H9 (cell line): ENCODE results near the gene TNFRSF4. TPM values are rescaled to one million over a fixed set of nuclear protein-coding genes. Genes with fewer than 3 reads are reported as not detected.

Experiments used
- DNase-seq: peaks from one replicate; pipeline ENCODE4 v3.0.0-alpha.2; 2017
- H2AFZ ChIP-seq: one replicate; pipeline ENCODE4 v1.6.1; 2013; ENCODE audit warnings: mild to moderate bottlenecking, low read length, control low read depth, moderate library complexity
- H2AK5ac ChIP-seq: 2 replicates; pipeline ENCODE4 v1.6.1; 2013; ENCODE audit warnings: low read length, control low read depth, mixed read lengths; ENCODE audit not compliant: insufficient read length
- H2BK120ac ChIP-seq: one replicate; pipeline ENCODE4 v1.6.1; 2013; ENCODE audit warnings: low read depth, mild to moderate bottlenecking, low read length, control low read depth, inconsistent platforms; ENCODE audit not compliant: poor library complexity, severe bottlenecking
- H2BK12ac ChIP-seq: 2 replicates; pipeline ENCODE4 v1.6.1; 2013; ENCODE audit warnings: low read length, control low read depth, mixed read lengths, low read depth; ENCODE audit not compliant: insufficient read length
- H2BK15ac ChIP-seq: 2 replicates; pipeline ENCODE4 v1.6.1; 2013; ENCODE audit warnings: low read depth, low read length, control low read depth
- H2BK20ac ChIP-seq: one replicate; pipeline ENCODE4 v1.6.1; 2013; ENCODE audit warnings: low read depth, mild to moderate bottlenecking, low read length, control low read depth, inconsistent platforms; ENCODE audit not compliant: poor library complexity, severe bottlenecking
- H2BK5ac ChIP-seq: 2 replicates; pipeline ENCODE4 v1.6.1; 2013; ENCODE audit warnings: low read length, control low read depth, mixed read lengths; ENCODE audit not compliant: insufficient read length
- H3K14ac ChIP-seq: 2 replicates; pipeline ENCODE4 v1.6.1; 2013; ENCODE audit warnings: low read length, control low read depth; ENCODE audit not compliant: insufficient read depth
- H3K18ac ChIP-seq: 2 replicates; pipeline ENCODE4 v1.6.1; 2013; ENCODE audit warnings: low read depth, mild to moderate bottlenecking, mixed read lengths, low read length, control low read depth; ENCODE audit not compliant: insufficient read length
- H3K23ac ChIP-seq: 2 replicates; pipeline ENCODE4 v1.6.1; 2013; ENCODE audit warnings: low read length, control low read depth, mixed read lengths, low read depth; ENCODE audit not compliant: insufficient read length
- H3K23me2 ChIP-seq: 2 replicates; pipeline ENCODE4 v1.6.1; 2013; ENCODE audit warnings: low read depth, mild to moderate bottlenecking, mixed read lengths, low read length, control low read depth; ENCODE audit not compliant: insufficient read length, poor library complexity, severe bottlenecking
- H3K27ac ChIP-seq: 2 replicates; pipeline ENCODE4 v1.5.1; 2013; ENCODE audit warnings: low read length, control low read depth, mixed read lengths, low read depth; ENCODE audit not compliant: insufficient read length
- H3K27me3 ChIP-seq: 2 replicates; pipeline ENCODE4 v1.6.1; 2013; ENCODE audit warnings: low read length, control low read depth, inconsistent platforms; ENCODE audit not compliant: insufficient read depth
- H3K4ac ChIP-seq: 2 replicates; pipeline ENCODE4 v1.6.1; 2013; ENCODE audit warnings: low read depth, mild to moderate bottlenecking, control low read depth, inconsistent platforms, low read length, moderate library complexity
- H3K4me1 ChIP-seq: 2 replicates; pipeline ENCODE4 v1.6.1; 2013; ENCODE audit warnings: low read length, control low read depth, inconsistent platforms; ENCODE audit not compliant: insufficient read depth
- H3K4me2 ChIP-seq: 2 replicates; pipeline ENCODE4 v1.6.1; 2013; ENCODE audit warnings: low read length, control low read depth, mixed read lengths; ENCODE audit not compliant: insufficient read length, insufficient read depth
- H3K56ac ChIP-seq: 2 replicates; pipeline ENCODE4 v1.6.1; 2013; ENCODE audit warnings: low read depth, mild to moderate bottlenecking, mixed read lengths, low read length, control low read depth; ENCODE audit not compliant: insufficient read length
- H3K79me1 ChIP-seq: 2 replicates; pipeline ENCODE4 v1.6.1; 2013; ENCODE audit warnings: low read depth, mild to moderate bottlenecking, moderate library complexity, low read length, control low read depth, inconsistent platforms; ENCODE audit not compliant: insufficient read depth, poor library complexity, severe bottlenecking
- H3K79me2 ChIP-seq: 2 replicates; pipeline ENCODE4 v1.6.1; 2013; ENCODE audit warnings: low read length, control low read depth, inconsistent platforms; ENCODE audit not compliant: insufficient read depth
- H3K9ac ChIP-seq: 2 replicates; pipeline ENCODE4 v1.6.1; 2013; ENCODE audit warnings: low read length, control low read depth, mixed read lengths; ENCODE audit not compliant: insufficient read length; ENCODE audit errors: extremely low read depth
- H3K9me3 ChIP-seq: one replicate; pipeline ENCODE4 v1.6.1; 2013; ENCODE audit warnings: low read depth, low read length, inconsistent platforms; ENCODE audit not compliant: control insufficient read depth
- H3T11ph ChIP-seq: one replicate; pipeline ENCODE4 v1.6.1; 2013; ENCODE audit warnings: mild to moderate bottlenecking, low read length, control low read depth, inconsistent platforms
- H4K20me1 ChIP-seq: one replicate; pipeline ENCODE4 v1.6.1; 2013; ENCODE audit not compliant: control insufficient read depth, insufficient read length, insufficient read depth
- H4K5ac ChIP-seq: 2 replicates; pipeline ENCODE4 v1.6.1; 2013; ENCODE audit warnings: low read depth, mild to moderate bottlenecking, mixed read lengths, low read length, control low read depth; ENCODE audit not compliant: insufficient read length
- H4K8ac ChIP-seq: replicated peaks from 2 replicates; pipeline ENCODE4 v1.6.1; 2013; ENCODE audit warnings: low read length, control low read depth, mixed read lengths, low read depth; ENCODE audit not compliant: insufficient read length
- H4K91ac ChIP-seq: 2 replicates; pipeline ENCODE4 v1.6.1; 2013; ENCODE audit warnings: low read depth, mild to moderate bottlenecking, moderate library complexity, mixed read lengths, low read length, control low read depth; ENCODE audit not compliant: insufficient read length
- H3K27ac Mint-ChIP-seq, 3 experiments: 2 replicates in 2 of 3; 3 replicates in 1 of 3; pipeline ENCODE4 v1.8.0; 2020 to 2021; ENCODE audit warnings: mixed read lengths in 3 of 3, mild to moderate bottlenecking in 1 of 3, moderate library complexity in 1 of 3
- H3K27me3 Mint-ChIP-seq: 2 replicates; pipeline ENCODE4 v1.8.0; 2021; ENCODE audit warnings: low read depth, mild to moderate bottlenecking, moderate library complexity, mixed read lengths
- H3K36me3 Mint-ChIP-seq, 3 experiments: 2 replicates in 2 of 3; 3 replicates in 1 of 3; pipeline ENCODE4 v1.8.0; 2020 to 2021; ENCODE audit warnings: low read depth in 3 of 3, mixed read lengths in 3 of 3; ENCODE audit not compliant: insufficient read depth in 1 of 3
- H3K4me1 Mint-ChIP-seq, 2 experiments: 2 replicates each; pipeline ENCODE4 v1.8.0; 2020; ENCODE audit warnings: mixed read lengths in 2 of 2
- H3K4me3 Mint-ChIP-seq, 2 experiments: 2 replicates in 1 of 2; 3 replicates in 1 of 2; pipeline ENCODE4 v1.8.0; 2020 to 2021; ENCODE audit warnings: mild to moderate bottlenecking in 2 of 2, mixed read lengths in 2 of 2, moderate library complexity in 1 of 2
- H3K9me3 Mint-ChIP-seq, 2 experiments: 2 replicates in 1 of 2; 3 replicates in 1 of 2; pipeline ENCODE4 v1.8.0; 2020; ENCODE audit warnings: mild to moderate bottlenecking in 2 of 2, mixed read lengths in 2 of 2, moderate library complexity in 1 of 2
- WGBS: extraction: QIAGEN DNeasy Blood & Tissue Kit; methylation state at CpG from one replicate; pipeline ENCODE4 v1.1.7; 2013; ENCODE audit warnings: missing lambda C conversion rate, low lambda C conversion rate, mixed read lengths; ENCODE audit not compliant: insufficient read length; ENCODE audit errors: extremely low coverage; 5-methylcytosine and 5-hydroxymethylcytosine counted together
- total RNA-seq: library from RNA; stranded (reverse); gene quantifications from 2 replicates; pipeline ENCODE4 v1.2.1, GENCODE V29; 2021
- TF ChIP-seq, protein P1 (sequence below): fragments of 200-600 bp; sonication (generic); conservative IDR thresholded peaks from 3 replicates; pipeline ENCODE4 v1.8.0; 2021; ENCODE audit warnings: antibody characterized with exemption, mild to moderate bottlenecking

The TNFRSF4 gene
- total RNA-seq, 1 experiment from 2014 or later = 0.24 TPM

DNA sequence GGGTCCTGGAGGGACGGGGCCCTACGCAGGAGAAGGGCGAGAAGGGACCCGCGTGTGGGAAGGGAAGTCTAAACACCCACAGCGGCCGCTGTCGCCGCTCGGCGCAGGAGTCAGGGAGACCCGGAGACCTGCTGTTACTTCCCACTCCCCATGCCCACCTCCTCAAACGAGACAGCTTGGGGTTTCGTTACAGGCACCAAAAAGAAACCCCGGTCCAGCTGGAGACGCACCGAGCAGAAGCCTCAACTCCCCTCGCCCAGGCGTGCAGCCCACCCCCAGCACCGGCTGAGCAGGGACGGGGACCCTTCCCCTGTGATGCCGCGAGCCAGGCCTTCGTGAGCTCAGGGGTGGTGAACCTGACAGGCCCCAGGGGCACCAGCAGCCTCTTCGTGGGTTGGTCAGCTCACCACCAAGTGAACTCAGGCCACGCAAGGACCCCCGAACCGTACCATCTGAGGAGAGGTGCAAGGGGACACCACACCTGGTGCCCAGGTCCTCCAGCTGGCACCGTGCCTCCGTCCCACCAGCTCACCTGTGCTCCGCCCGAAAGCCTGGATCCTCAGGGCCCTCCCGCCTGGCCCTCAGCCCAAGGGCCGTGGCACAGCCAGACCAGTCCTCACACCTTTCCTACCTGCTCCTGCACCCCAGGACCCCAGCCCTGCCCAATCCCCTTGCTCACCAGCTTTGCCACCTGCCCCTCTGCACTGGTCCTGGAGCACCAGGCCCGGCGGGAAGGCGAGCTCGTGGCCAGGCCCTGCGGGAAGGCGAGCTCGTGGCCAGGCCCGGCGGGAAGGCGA, 12.8 kb upstream of the TNFRSF4 start:
- WGBS = no CpG with 5 or more reads among the region's 44 CpGs
- no peaks in the 10 kb centered on the region for H3K27me3 ChIP-seq
- no peak overlapping the region for H2BK12ac ChIP-seq
- no peak overlapping the region for H3K27ac Mint-ChIP-seq
- no peaks in the 10 kb centered on the region for H3K9me3 ChIP-seq
- no peak overlapping the region for H2BK15ac ChIP-seq
- H2BK20ac ChIP-seq = no peak overlapping the region
- no peak overlapping the region for H3K18ac ChIP-seq
- H3K79me2 ChIP-seq = peaks cover 2% of the 10 kb centered on the region; the same call in 1 of the 2 replicates
- H3K23me2 ChIP-seq = peaks cover 6% of the 10 kb centered on the region
- no peak overlapping the region for H3K14ac ChIP-seq
- peaks cover 7 to 8% of the 10 kb centered on the region in 2 experiments for H3K4me1 Mint-ChIP-seq
- H3K56ac ChIP-seq = no peak overlapping the region
- no peak overlapping the region for H3K27ac ChIP-seq
- H3K9me3 Mint-ChIP-seq = no peaks in the 10 kb centered on the region
- H3K4me1 ChIP-seq = no peaks in the 10 kb centered on the region
- H4K20me1 ChIP-seq = no peaks in the 10 kb centered on the region
- H3K4me2 ChIP-seq = no peak overlapping the region
- no peak overlapping the region for H3K9ac ChIP-seq
- no peak overlapping the region for H2AFZ ChIP-seq
- H4K8ac ChIP-seq = no peak overlapping the region
- H4K91ac ChIP-seq = no peak overlapping the region
- peaks cover 23 to 56% (median 48%) of the 10 kb centered on the region in 3 experiments for H3K36me3 Mint-ChIP-seq
- H3T11ph ChIP-seq = no peak overlapping the region
- H3K4me3 Mint-ChIP-seq = no peak overlapping the region
- H3K79me1 ChIP-seq = peaks cover 2% of the 10 kb centered on the region
- H3K27me3 Mint-ChIP-seq = no peaks in the 10 kb centered on the region
- no peak overlapping the region for H3K4ac ChIP-seq
- no peak overlapping the region for H2BK120ac ChIP-seq
- no peak overlapping the region for H2BK5ac ChIP-seq
- DNase-seq = no peak
- no peak overlapping the region for H4K5ac ChIP-seq
- TF ChIP-seq, protein P1, sequence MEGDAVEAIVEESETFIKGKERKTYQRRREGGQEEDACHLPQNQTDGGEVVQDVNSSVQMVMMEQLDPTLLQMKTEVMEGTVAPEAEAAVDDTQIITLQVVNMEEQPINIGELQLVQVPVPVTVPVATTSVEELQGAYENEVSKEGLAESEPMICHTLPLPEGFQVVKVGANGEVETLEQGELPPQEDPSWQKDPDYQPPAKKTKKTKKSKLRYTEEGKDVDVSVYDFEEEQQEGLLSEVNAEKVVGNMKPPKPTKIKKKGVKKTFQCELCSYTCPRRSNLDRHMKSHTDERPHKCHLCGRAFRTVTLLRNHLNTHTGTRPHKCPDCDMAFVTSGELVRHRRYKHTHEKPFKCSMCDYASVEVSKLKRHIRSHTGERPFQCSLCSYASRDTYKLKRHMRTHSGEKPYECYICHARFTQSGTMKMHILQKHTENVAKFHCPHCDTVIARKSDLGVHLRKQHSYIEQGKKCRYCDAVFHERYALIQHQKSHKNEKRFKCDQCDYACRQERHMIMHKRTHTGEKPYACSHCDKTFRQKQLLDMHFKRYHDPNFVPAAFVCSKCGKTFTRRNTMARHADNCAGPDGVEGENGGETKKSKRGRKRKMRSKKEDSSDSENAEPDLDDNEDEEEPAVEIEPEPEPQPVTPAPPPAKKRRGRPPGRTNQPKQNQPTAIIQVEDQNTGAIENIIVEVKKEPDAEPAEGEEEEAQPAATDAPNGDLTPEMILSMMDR = no peak
- no peak overlapping the region for H2AK5ac ChIP-seq
- H3K23ac ChIP-seq = no peak overlapping the region
